Measurements from ENCODE around the gene MRPL44.

DNA sequence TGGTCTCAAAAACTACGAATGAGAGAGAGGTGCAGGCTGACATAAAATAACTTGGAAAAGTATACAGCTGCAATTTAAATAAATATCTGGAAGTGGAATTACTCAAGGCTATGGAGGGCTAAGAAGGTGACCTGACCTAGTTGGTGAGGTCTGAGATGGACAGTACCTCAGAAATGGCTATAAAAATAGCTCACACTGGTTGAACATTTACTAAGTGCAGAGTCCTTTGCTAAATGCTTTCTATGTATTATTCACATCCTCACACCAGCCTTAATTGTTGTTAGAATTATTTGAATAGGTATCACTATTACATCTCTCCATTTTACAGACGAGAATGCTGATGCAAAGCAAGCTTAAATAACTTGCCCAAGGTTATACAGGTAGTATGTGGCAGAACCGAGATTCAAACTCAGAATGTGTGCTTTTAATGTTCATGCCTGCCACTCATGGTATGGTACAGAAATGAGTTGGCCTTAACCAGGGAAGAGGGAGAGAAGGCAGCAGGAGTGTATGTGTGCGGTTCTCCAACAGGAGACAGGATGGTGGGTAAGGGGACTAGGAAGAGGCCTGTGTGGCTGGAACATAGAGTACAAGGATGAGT lies 37.4 kb downstream of the MRPL44 start:
- no peak for TF ChIP-seq EZH2 (IDR thresholded peaks at IDR 0.05; ENCODE audit: insufficient read depth, poor library complexity, severe bottlenecking)
- TF ChIP-seq EZH2phosphoT487 (IDR thresholded peaks at IDR 0.05; ENCODE audit: insufficient read depth, low read depth) = no peak
